Right kidney (tissue), 1 donor: Measurements from ENCODE around the gene AHSG.

Experiments
- DNase-seq: peaks from one replicate; pipeline ENCODE4 v3.0.0-alpha.2; 2016

AHSG gene

GRCh38 chr3:186643493-186643892 is 30.6 kb downstream of the AHSG start:
- no peak for DNase-seq

GRCh38 chr3:186644683-186645082 is 31.8 kb downstream of the AHSG start:
- DNase-seq: no peak

GRCh38 chr3:186646106-186646505 is 33.2 kb downstream of the AHSG start:
- DNase-seq: no peak

- no peak for DNase-seq
These were observed 34.0 kb downstream of the AHSG start for GRCh38 chr3:186646841-186647240.

- no peak for DNase-seq
These were observed 36.0 kb downstream of the AHSG start for GRCh38 chr3:186648851-186649250.

GRCh38 chr3:186651678-186652215 is 38.9 kb downstream of the AHSG start:
- DNase-seq: no peak

GRCh38 chr3:186653080-186653707 is 40.3 kb downstream of the AHSG start:
- no peak for DNase-seq

GRCh38 chr3:186653984-186654383 is 41.1 kb downstream of the AHSG start:
- DNase-seq: no peak

GRCh38 chr3:186663361-186664118 is 50.7 kb downstream of the AHSG start:
- DNase-seq: no peak

GRCh38 chr3:186664119-186664495 is 51.2 kb downstream of the AHSG start:
- DNase-seq: no peak

GRCh38 chr3:186664506-186664905 is 51.6 kb downstream of the AHSG start:
- DNase-seq: no peak

- no peak for DNase-seq
These were observed 52.8 kb downstream of the AHSG start, which contains the start of gene HRG for GRCh38 chr3:186665625-186666188. TSS of gene HRG (plus strand) at chr3:186666014. CDS start at chr3:186666032, 18 bp downstream.

GRCh38 chr3:186668426-186668825 is 55.6 kb downstream of the AHSG start:
- DNase-seq: no peak

- no peak for DNase-seq
These were observed 56.7 kb downstream of the AHSG start for GRCh38 chr3:186669378-186670084.

- DNase-seq: no peak
These were observed 57.3 kb downstream of the AHSG start for GRCh38 chr3:186670155-186670554.
